Measurements from ENCODE around the gene ACSL3. TPM values are rescaled to one million over a fixed set of nuclear protein-coding genes. Genes with fewer than 3 reads are reported as not detected.
"Not testable (repeated sequence)": the region's sequence is repeated elsewhere in the genome, so short reads cannot be mapped to it uniquely, and the experiment has no call there.

The ACSL3 gene
- total RNA-seq, 4 donors from 2014 or later: 31.1 to 56.3 (median 52.5) TPM

- Histone ChIP-seq H3K27me3 (no peaks in the 10 kb centered on the region), H3K4me1 (peaks cover 25 to 46% (median 32%) of the 10 kb centered on the region in 4 donors), H3K27ac (replicated peaks in 1 of 4) (no peak overlapping the region), H3K36me3 (peaks cover 0 to 34% (median 17%) of the 10 kb centered on the region in 4 donors), H3K4me3 (no peak overlapping the region), H3K9me3 (no peaks in the 10 kb centered on the region)
- TF ChIP-seq POLR2A (IDR thresholded peaks at IDR 0.05; ENCODE audit: low read depth): no peak
- peak; percentile 27 to 62 (median 54) for TF ChIP-seq CTCF (IDR thresholded peaks at IDR 0.05)
- no peak for DNase-seq (ENCODE audit: extremely low spot score)
- 76% methylated on average over 7 of the region's 7 CpGs for WGBS
- intact Hi-C loops (cut with DNase I): no loop called here
These were observed 54.5 kb downstream of the ACSL3 start for GRCh38 chr2:222915092-222915957.

GRCh38 chr2:222916229-222917197 lies 55.7 kb downstream of the ACSL3 start:
- Histone ChIP-seq H3K27ac (replicated peaks in 1 of 4) (no peak overlapping the region), H3K9me3 (no peaks in the 10 kb centered on the region), H3K36me3 (peaks cover 10 to 36% (median 23%) of the 10 kb centered on the region in 4 donors), H3K4me3 (no peak overlapping the region), H3K4me1 (peaks cover 25 to 42% (median 31%) of the 10 kb centered on the region in 4 donors), H3K27me3 (no peaks in the 10 kb centered on the region)
- TF ChIP-seq POLR2AphosphoS5 (IDR thresholded peaks at IDR 0.05): no peak
- TF ChIP-seq CTCF (IDR thresholded peaks at IDR 0.05): peak in 2 of 3 experiments; percentile 5 to 12
- no peak for TF ChIP-seq POLR2A (IDR thresholded peaks at IDR 0.05; ENCODE audit: low read depth)
- no peak for TF ChIP-seq EP300 (IDR thresholded peaks at IDR 0.05)
- DNase-seq (ENCODE audit: extremely low spot score): no peak
- intact Hi-C loops (cut with DNase I): no loop called here
- 84% methylated on average over 11 of the region's 11 CpGs for WGBS

GRCh38 chr2:222917212-222917611 lies 56.4 kb downstream of the ACSL3 start:
- H3K4me1 ChIP-seq: peaks cover 20 to 37% (median 25%) of the 10 kb centered on the region in 4 donors
- DNase-seq (ENCODE audit: extremely low spot score); H3K27ac ChIP-seq (replicated peaks in 1 of 4); intact Hi-C loops (cut with DNase I); H3K27me3 ChIP-seq; H3K4me3 ChIP-seq; H3K9me3 ChIP-seq: not testable (repeated sequence)
- 77% methylated on average over 9 of the region's 9 CpGs for WGBS
- H3K36me3 ChIP-seq: peaks cover 12 to 43% (median 30%) of the 10 kb centered on the region in 4 donors

GRCh38 chr2:222919841-222920526 lies 59.1 kb downstream of the ACSL3 start:
- intact Hi-C loops (cut with DNase I): no loop called here
- Histone ChIP-seq H3K4me3 (no peak overlapping the region), H3K4me1 (peaks cover 6 to 18% (median 9%) of the 10 kb centered on the region in 4 donors), H3K27ac (replicated peaks in 1 of 4) (no peak overlapping the region), H3K27me3 (no peaks in the 10 kb centered on the region), H3K36me3 (peaks cover 21 to 71% (median 48%) of the 10 kb centered on the region in 4 donors), H3K9me3 (no peaks in the 10 kb centered on the region)
- WGBS: 75% methylated on average over 2 of the region's 2 CpGs
- TF ChIP-seq POLR2A (IDR thresholded peaks at IDR 0.05; ENCODE audit: low read depth) (no peak), CTCF (IDR thresholded peaks at IDR 0.05) (no peak), POLR2AphosphoS5 (IDR thresholded peaks at IDR 0.05) (no peak), EP300 (IDR thresholded peaks at IDR 0.05) (no peak)
- no peak for DNase-seq (ENCODE audit: extremely low spot score)
